HepG2 (cell line): Measurements from ENCODE around the gene KIAA1614. TPM values are rescaled to one million over a fixed set of nuclear protein-coding genes. Genes with fewer than 3 reads are reported as not detected.

Experiments
- EED ChIP-seq: sonication (generic); formaldehyde crosslinking; IDR thresholded peaks from 2 replicates; pipeline ENCODE4 v1.5.0; 2020; ENCODE audit warnings: mild to moderate bottlenecking, missing genetic modification reagents
- FOSL2 ChIP-seq: sonication (generic); formaldehyde crosslinking; IDR thresholded peaks from 2 replicates; pipeline ENCODE4 v1.4.0; 2020; ENCODE audit warnings: missing genetic modification reagents
- FOXJ3 ChIP-seq: sonication (generic); formaldehyde crosslinking; IDR thresholded peaks from 2 replicates; pipeline ENCODE4 v1.4.0; 2020; ENCODE audit warnings: missing genetic modification reagents, mild to moderate bottlenecking, borderline replicate concordance
- FOXK1 ChIP-seq: sonication (generic); formaldehyde crosslinking; IDR thresholded peaks from 2 replicates; pipeline ENCODE4 v1.4.0; 2020; ENCODE audit warnings: low read depth, missing genetic modification reagents, borderline replicate concordance
- MZF1 ChIP-seq: sonication (generic); formaldehyde crosslinking; IDR thresholded peaks from 2 replicates; pipeline ENCODE4 v1.8.1; 2023; ENCODE audit warnings: mild to moderate bottlenecking, missing genetic modification reagents, borderline replicate concordance
- PHF21A ChIP-seq: sonication (generic); formaldehyde crosslinking; IDR thresholded peaks from 2 replicates; pipeline ENCODE4 v1.5.0; 2020; ENCODE audit warnings: mild to moderate bottlenecking, missing genetic modification reagents
- PRDM10 ChIP-seq: sonication (generic); formaldehyde crosslinking; IDR thresholded peaks from 2 replicates; pipeline ENCODE4 v1.4.0; 2020; ENCODE audit warnings: low read depth, missing genetic modification reagents
- RBM39 ChIP-seq: fragments of 200-400 bp; formaldehyde crosslinking; IDR thresholded peaks from one replicate; pipeline ENCODE4 v1.6.1; 2018; ENCODE audit warnings: antibody characterized with exemption, mild to moderate bottlenecking, low read depth, low read length; ENCODE audit not compliant: poor library complexity, severe bottlenecking
- RFXANK ChIP-seq: IDR thresholded peaks from 2 replicates; pipeline ENCODE4 v1.6.1; 2016
- RXRA ChIP-seq: sonication (generic); formaldehyde crosslinking; IDR thresholded peaks from 2 replicates; pipeline ENCODE4 v1.5.1; 2020; ENCODE audit warnings: missing genetic modification reagents
- SMAD3 ChIP-seq: sonication (generic); formaldehyde crosslinking; IDR thresholded peaks from 2 replicates; pipeline ENCODE4 v1.4.0; 2020; ENCODE audit warnings: missing genetic modification reagents
- SRSF4 ChIP-seq: fragments of 200-400 bp; formaldehyde crosslinking; IDR thresholded peaks from one replicate; pipeline ENCODE4 v1.6.1; 2018; ENCODE audit warnings: mild to moderate bottlenecking, low read depth, low read length, moderate library complexity; ENCODE audit not compliant: poor library complexity, severe bottlenecking
- TSC22D2 ChIP-seq: sonication (generic); formaldehyde crosslinking; IDR thresholded peaks from 2 replicates; pipeline ENCODE4 v1.5.1; 2020; ENCODE audit warnings: missing genetic modification reagents, mild to moderate bottlenecking, borderline replicate concordance
- ZFP37 ChIP-seq: sonication (generic); formaldehyde crosslinking; IDR thresholded peaks from 2 replicates; pipeline ENCODE4 v1.4.0; 2020; ENCODE audit warnings: missing genetic modification reagents, borderline replicate concordance
- ZKSCAN5 ChIP-seq: sonication (generic); formaldehyde crosslinking; IDR thresholded peaks from 2 replicates; pipeline ENCODE4 v1.5.1; 2020; ENCODE audit warnings: mild to moderate bottlenecking, missing genetic modification reagents
- ZKSCAN8 ChIP-seq: IDR thresholded peaks from 2 replicates; pipeline ENCODE4 v1.6.1; 2016; ENCODE audit warnings: borderline replicate concordance, missing genetic modification reagents, missing compliant biosample characterization
- ZNF558 ChIP-seq: sonication (generic); formaldehyde crosslinking; IDR thresholded peaks from 2 replicates; pipeline ENCODE4 v1.9.0; 2022; ENCODE audit warnings: mild to moderate bottlenecking, missing genetic modification reagents, borderline replicate concordance
- ZNF619 ChIP-seq: sonication (generic); formaldehyde crosslinking; IDR thresholded peaks from 2 replicates; pipeline ENCODE4 v1.4.0; 2020; ENCODE audit warnings: mild to moderate bottlenecking, missing genetic modification reagents
- ZNF788 ChIP-seq: sonication (generic); formaldehyde crosslinking; IDR thresholded peaks from 2 replicates; pipeline ENCODE4 v1.5.0; 2020; ENCODE audit warnings: mild to moderate bottlenecking, missing genetic modification reagents, borderline replicate concordance
- polyA plus RNA-seq, 8 experiments: library from polyadenylated mRNA; depleted of rRNA in 3 of 8; stranded (reverse) in 7 of 8; unstranded in 1 of 8; fragments of >200 nt; fragmentation: Illumina TruSeq in 4 of 8; extraction: Trizol in 4 of 8; gene quantifications; 2 replicates each; pipeline versions ENCODE4 v1.2.1 to v1.2.3, GENCODE V29; 2011 to 2016; ENCODE audit warnings: low read depth in 4 of 8, missing spikeins in 1 of 8, mixed read lengths in 1 of 8; ENCODE audit not compliant: insufficient read depth in 1 of 8
- total RNA-seq, 5 experiments: library from RNA; depleted of rRNA; stranded (reverse); fragments of >200 nt; fragmentation: Illumina TruSeq; extraction: Trizol; gene quantifications; 2 replicates each; pipeline ENCODE4 v1.2.3, GENCODE V29; 2016; ENCODE audit warnings: low read depth in 1 of 5
- TF ChIP-seq, protein P1 (sequence below): sonication (generic); formaldehyde crosslinking; conservative IDR thresholded peaks from 2 replicates; pipeline ENCODE4 v1.8.1; 2023; ENCODE audit warnings: missing genetic modification reagents
- TF ChIP-seq, protein P2 (sequence below): sonication (generic); formaldehyde crosslinking; IDR thresholded peaks from 2 replicates; pipeline ENCODE4 v1.5.0; 2020; ENCODE audit warnings: missing genetic modification reagents
- TF ChIP-seq, protein P3 (sequence below): IDR thresholded peaks from 2 replicates; pipeline ENCODE4 v1.6.1; 2016; ENCODE audit warnings: mild to moderate bottlenecking, missing biosample characterization, missing genetic modification reagents

KIAA1614 gene
- total and polyA plus RNA-seq, 2 of the 13 experiments (the other 11 are each of a cell fraction or from before 2014, with no cell fraction given): 0.15 to 0.77 TPM

- TF ChIP-seq PRDM10 (CRISPR knock-in tag): 0 out of 2 replicates have a peak, but pooled peaks have one; percentile 18
- TF ChIP-seq RFXANK (CRISPR knock-in tag): no peak
- no peak for TF ChIP-seq SMAD3
- TF ChIP-seq ZNF619: no peak
- TF ChIP-seq RBM39: no peak
- TF ChIP-seq, protein P1, sequence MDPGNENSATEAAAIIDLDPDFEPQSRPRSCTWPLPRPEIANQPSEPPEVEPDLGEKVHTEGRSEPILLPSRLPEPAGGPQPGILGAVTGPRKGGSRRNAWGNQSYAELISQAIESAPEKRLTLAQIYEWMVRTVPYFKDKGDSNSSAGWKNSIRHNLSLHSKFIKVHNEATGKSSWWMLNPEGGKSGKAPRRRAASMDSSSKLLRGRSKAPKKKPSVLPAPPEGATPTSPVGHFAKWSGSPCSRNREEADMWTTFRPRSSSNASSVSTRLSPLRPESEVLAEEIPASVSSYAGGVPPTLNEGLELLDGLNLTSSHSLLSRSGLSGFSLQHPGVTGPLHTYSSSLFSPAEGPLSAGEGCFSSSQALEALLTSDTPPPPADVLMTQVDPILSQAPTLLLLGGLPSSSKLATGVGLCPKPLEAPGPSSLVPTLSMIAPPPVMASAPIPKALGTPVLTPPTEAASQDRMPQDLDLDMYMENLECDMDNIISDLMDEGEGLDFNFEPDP (CRISPR knock-in tag): no peak
- TF ChIP-seq, protein P2, sequence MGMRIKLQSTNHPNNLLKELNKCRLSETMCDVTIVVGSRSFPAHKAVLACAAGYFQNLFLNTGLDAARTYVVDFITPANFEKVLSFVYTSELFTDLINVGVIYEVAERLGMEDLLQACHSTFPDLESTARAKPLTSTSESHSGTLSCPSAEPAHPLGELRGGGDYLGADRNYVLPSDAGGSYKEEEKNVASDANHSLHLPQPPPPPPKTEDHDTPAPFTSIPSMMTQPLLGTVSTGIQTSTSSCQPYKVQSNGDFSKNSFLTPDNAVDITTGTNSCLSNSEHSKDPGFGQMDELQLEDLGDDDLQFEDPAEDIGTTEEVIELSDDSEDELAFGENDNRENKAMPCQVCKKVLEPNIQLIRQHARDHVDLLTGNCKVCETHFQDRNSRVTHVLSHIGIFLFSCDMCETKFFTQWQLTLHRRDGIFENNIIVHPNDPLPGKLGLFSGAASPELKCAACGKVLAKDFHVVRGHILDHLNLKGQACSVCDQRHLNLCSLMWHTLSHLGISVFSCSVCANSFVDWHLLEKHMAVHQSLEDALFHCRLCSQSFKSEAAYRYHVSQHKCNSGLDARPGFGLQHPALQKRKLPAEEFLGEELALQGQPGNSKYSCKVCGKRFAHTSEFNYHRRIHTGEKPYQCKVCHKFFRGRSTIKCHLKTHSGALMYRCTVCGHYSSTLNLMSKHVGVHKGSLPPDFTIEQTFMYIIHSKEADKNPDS (CRISPR knock-in tag): no peak
- no peak for TF ChIP-seq SRSF4
- no peak for TF ChIP-seq ZKSCAN8 (CRISPR knock-in tag)
- no peak for TF ChIP-seq MZF1
- TF ChIP-seq FOSL2 (CRISPR knock-in tag): no peak
- no peak for TF ChIP-seq PHF21A (CRISPR knock-in tag)
- no peak for TF ChIP-seq ZFP37 (CRISPR knock-in tag)
- TF ChIP-seq FOXK1: no peak
- peak; percentile 41 for TF ChIP-seq RXRA (CRISPR knock-in tag)
- TF ChIP-seq, protein P3, sequence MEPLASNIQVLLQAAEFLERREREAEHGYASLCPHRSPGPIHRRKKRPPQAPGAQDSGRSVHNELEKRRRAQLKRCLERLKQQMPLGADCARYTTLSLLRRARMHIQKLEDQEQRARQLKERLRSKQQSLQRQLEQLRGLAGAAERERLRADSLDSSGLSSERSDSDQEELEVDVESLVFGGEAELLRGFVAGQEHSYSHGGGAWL (CRISPR knock-in tag): no peak
- no peak for TF ChIP-seq EED
- TF ChIP-seq ZKSCAN5 (CRISPR knock-in tag): no peak
- TF ChIP-seq ZNF788 (CRISPR knock-in tag): peak; percentile 26; the same call in 1 of the 2 replicates
- no peak for TF ChIP-seq FOXJ3 (CRISPR knock-in tag)
- no peak for TF ChIP-seq ZNF558 (CRISPR knock-in tag)
- no peak for TF ChIP-seq TSC22D2 (CRISPR knock-in tag)
Measured at GRCh38 chr1:180935326-180936109, 22.8 kb downstream of the KIAA1614 start (continued).
